Uterus (tissue), 2 donors: Measurements from ENCODE around the gene ASCC2.

Experiments
- CTCF ChIP-seq, 4 experiments: fragments of 200-600 bp in 2 of 4; fragments of 450-650 bp in 2 of 4; sonication (generic) in 2 of 4; IDR thresholded peaks; one replicate each; pipeline ENCODE4 v1.5.1; 2016 to 2019; ENCODE audit warnings: antibody characterized with exemption in 4 of 4, mild to moderate bottlenecking in 2 of 4, moderate library complexity in 1 of 4
- POLR2A ChIP-seq, 2 donors: fragments of 450-650 bp; IDR thresholded peaks; one replicate each; pipeline ENCODE4 v1.6.1; 2016; ENCODE audit warnings: antibody characterized with exemption in 2 of 2, mild to moderate bottlenecking in 1 of 2, moderate library complexity in 1 of 2

- TF ChIP-seq CTCF (IDR thresholded peaks at IDR 0.05) (no peak), POLR2A (IDR thresholded peaks at IDR 0.05) (no peak)
Measured at GRCh38 chr22:29825578-29825977, 12.5 kb downstream of the ASCC2 start.
